Testis (tissue), 3 donors: Measurements from ENCODE around the gene OR2G2. TPM values are rescaled to one million over a fixed set of nuclear protein-coding genes. Genes with fewer than 3 reads are reported as not detected.

ENCODE experiments used
- DNase-seq: peaks from one replicate; pipeline ENCODE4 v3.0.0-alpha.2; 2019
- H3K27ac ChIP-seq, 2 donors: fragments of 200-600 bp; sonication (generic); one replicate each; pipeline ENCODE4 v1.5.1; 2019
- H3K27me3 ChIP-seq: fragments of 200-600 bp; sonication (generic); one replicate; pipeline ENCODE4 v1.5.1; 2019
- H3K36me3 ChIP-seq: fragments of 200-600 bp; sonication (generic); one replicate; pipeline ENCODE4 v1.5.1; 2017; ENCODE audit warnings: low read depth; ENCODE audit errors: missing control alignments
- H3K4me1 ChIP-seq: fragments of 200-600 bp; sonication (generic); one replicate; pipeline ENCODE4 v1.5.1; 2019
- H3K4me3 ChIP-seq, 2 donors: fragments of 200-600 bp; sonication (generic); one replicate each; pipeline ENCODE4 v1.5.1; 2017 to 2019
- H3K9me3 ChIP-seq: fragments of 200-600 bp; sonication (generic); one replicate; pipeline ENCODE4 v1.5.1; 2017
- POLR2A ChIP-seq: fragments of 450-650 bp; IDR thresholded peaks from one replicate; pipeline ENCODE4 v1.6.1; 2017; ENCODE audit warnings: antibody characterized with exemption, mild to moderate bottlenecking, moderate library complexity
- WGBS, 2 donors: methylation state at CpG; one replicate each; pipeline ENCODE4 v1.1.5; 2018; 5-methylcytosine and 5-hydroxymethylcytosine counted together
- intact Hi-C: fragments of 100-400 bp; cut with DNase I; formaldehyde crosslinking; loops from one replicate; pipeline ENCODE4 v1.15.1; 2023; ENCODE audit warnings: low total_unique reads
- polyA plus RNA-seq: library from polyadenylated mRNA; stranded (reverse); fragments of 350-450 nt; fragmentation: Illumina TruSeq; extraction: RNeasy Lipid Tissue Mini Kit (QIAGEN cat#74804); gene quantifications from one replicate; pipeline ENCODE4 v1.2.3, GENCODE V29; 2014; ENCODE audit warnings: low read depth, low replicate concordance; ENCODE audit not compliant: insufficient read depth
- total RNA-seq, 2 donors: library from RNA; depleted of rRNA; stranded (reverse); fragments of >200 nt; gene quantifications; one replicate each; pipeline ENCODE4 v1.2.3, GENCODE V29; 2016
- TF ChIP-seq, protein P1 (sequence below), 3 experiments: fragments of 450-650 bp in 2 of 3; fragments of 200-600 bp in 1 of 3; sonication (generic) in 1 of 3; IDR thresholded peaks; one replicate each; pipeline ENCODE4 v1.5.1; 2016 to 2019; ENCODE audit warnings: antibody characterized with exemption in 3 of 3, mild to moderate bottlenecking in 2 of 3, moderate library complexity in 1 of 3

The OR2G2 gene
- total and polyA plus RNA-seq, 3 donors from 2014 or later = 0.39 TPM; not detected in 2

DNA sequence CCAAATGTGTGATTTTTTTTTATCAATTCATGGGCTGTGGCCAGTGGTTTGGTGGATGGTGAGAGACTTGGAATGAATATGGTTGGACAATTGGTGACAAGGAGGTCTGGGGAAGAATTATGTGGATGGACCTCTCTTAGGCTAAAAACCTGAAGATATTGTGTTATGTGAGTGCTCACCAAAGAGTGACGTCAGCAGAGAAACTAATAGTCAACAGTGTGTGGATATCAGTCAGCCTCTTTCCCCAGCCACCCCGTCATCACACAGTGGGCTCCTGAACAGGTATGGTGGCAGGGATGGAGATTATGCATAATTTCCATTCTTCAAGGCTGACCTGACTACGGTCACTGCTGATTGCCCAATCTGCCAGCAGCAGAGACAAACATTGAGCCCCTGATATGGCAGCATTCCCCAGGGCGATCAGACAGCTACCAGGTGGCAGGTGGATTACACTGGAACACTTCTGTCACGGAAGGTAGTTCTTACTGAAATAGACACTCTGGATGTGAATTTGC, 9.2 kb upstream of the OR2G2 start:
- TF ChIP-seq, protein P1, sequence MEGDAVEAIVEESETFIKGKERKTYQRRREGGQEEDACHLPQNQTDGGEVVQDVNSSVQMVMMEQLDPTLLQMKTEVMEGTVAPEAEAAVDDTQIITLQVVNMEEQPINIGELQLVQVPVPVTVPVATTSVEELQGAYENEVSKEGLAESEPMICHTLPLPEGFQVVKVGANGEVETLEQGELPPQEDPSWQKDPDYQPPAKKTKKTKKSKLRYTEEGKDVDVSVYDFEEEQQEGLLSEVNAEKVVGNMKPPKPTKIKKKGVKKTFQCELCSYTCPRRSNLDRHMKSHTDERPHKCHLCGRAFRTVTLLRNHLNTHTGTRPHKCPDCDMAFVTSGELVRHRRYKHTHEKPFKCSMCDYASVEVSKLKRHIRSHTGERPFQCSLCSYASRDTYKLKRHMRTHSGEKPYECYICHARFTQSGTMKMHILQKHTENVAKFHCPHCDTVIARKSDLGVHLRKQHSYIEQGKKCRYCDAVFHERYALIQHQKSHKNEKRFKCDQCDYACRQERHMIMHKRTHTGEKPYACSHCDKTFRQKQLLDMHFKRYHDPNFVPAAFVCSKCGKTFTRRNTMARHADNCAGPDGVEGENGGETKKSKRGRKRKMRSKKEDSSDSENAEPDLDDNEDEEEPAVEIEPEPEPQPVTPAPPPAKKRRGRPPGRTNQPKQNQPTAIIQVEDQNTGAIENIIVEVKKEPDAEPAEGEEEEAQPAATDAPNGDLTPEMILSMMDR (IDR thresholded peaks at IDR 0.05) = no peak
- no peak for TF ChIP-seq POLR2A
- 89 to 91% methylated on average over 5 of the region's 5 CpGs for WGBS, 2 donors

DNA sequence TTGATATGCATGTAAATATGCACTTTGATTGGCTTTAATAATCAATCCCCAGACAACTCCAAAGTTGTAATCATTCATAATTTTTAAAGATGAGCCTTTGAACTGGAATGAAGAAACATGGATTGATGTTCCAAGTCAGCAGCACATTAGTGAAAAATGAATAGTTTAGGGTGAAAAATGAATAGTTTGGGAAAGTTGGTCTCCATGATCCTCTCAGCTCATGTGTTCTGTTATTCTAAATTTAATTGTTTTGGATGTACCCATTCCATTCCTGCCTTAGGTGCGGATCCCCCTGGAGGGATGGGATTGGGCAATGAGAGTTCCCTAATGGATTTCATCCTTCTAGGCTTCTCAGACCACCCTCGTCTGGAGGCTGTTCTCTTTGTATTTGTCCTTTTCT, 17.1 kb downstream of the OR2G2 start, which contains the start of gene OR2G3:
TSS of gene OR2G3 (plus strand) at position 301 of the 400 bp plus-strand sequence. CDS start at position 301, 0 bp downstream.
- no peaks in the 10 kb centered on the region for H3K9me3 ChIP-seq
- 86 to 90% methylated on average over 2 of the region's 2 CpGs for WGBS, 2 donors

More for the DNA sequence above, 9.2 kb upstream of the OR2G2 start:
- no peak for DNase-seq
- H3K27ac ChIP-seq = no peak overlapping the region
- no peaks in the 10 kb centered on the region for H3K4me1 ChIP-seq
- intact Hi-C loops = no loop called here
- no peaks in the 10 kb centered on the region for H3K9me3 ChIP-seq
- H3K27me3 ChIP-seq = no peaks in the 10 kb centered on the region
- H3K4me3 ChIP-seq = no peak overlapping the region
- H3K36me3 ChIP-seq = no peaks in the 10 kb centered on the region

DNA sequence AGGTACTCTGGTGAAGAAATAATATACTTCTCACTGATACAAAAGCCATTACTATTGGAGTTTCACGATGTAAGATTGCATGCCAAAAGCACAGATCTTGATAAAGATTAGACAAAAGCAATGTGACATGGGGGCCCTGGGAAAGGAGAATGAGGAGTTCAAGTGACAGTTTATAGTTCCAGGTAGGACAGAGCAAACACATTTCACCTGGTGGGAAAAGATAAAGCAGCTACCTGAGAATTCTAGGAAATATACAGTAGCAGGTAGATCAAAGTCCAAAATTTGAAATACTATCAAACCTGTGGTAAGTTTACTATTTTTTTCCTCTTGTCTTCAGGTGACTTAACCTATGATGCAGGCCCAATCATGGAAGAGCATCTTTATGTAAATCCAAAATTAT, 25.2 kb downstream of the OR2G2 start:
- no peak overlapping the region for H3K4me3 ChIP-seq
- no peak for DNase-seq
- 69 to 89% methylated on average over 1 of the region's 1 CpG for WGBS, 2 donors
- H3K36me3 ChIP-seq = no peaks in the 10 kb centered on the region
- TF ChIP-seq POLR2A = no peak
- TF ChIP-seq, protein P1 (IDR thresholded peaks at IDR 0.05) = no peak
- H3K27me3 ChIP-seq = no peaks in the 10 kb centered on the region
- H3K9me3 ChIP-seq = no peaks in the 10 kb centered on the region
- H3K4me1 ChIP-seq = no peaks in the 10 kb centered on the region
- no peak overlapping the region for H3K27ac ChIP-seq
- intact Hi-C loops = no loop called here

More for the DNA sequence above, 17.1 kb downstream of the OR2G2 start, which contains the start of gene OR2G3:
- H3K4me3 ChIP-seq = no peak within 1 kb of the TSS
- TF ChIP-seq POLR2A = no peak
- TF ChIP-seq, protein P1 (IDR thresholded peaks at IDR 0.05) = no peak
- DNase-seq = no peak
- intact Hi-C loops = no loop called here
- H3K27me3 ChIP-seq = no peaks in the 10 kb centered on the region
- H3K27ac ChIP-seq = no peak within 1 kb of the TSS
- no peaks in the 10 kb centered on the region for H3K36me3 ChIP-seq
- H3K4me1 ChIP-seq = no peaks in the 10 kb centered on the region

DNA sequence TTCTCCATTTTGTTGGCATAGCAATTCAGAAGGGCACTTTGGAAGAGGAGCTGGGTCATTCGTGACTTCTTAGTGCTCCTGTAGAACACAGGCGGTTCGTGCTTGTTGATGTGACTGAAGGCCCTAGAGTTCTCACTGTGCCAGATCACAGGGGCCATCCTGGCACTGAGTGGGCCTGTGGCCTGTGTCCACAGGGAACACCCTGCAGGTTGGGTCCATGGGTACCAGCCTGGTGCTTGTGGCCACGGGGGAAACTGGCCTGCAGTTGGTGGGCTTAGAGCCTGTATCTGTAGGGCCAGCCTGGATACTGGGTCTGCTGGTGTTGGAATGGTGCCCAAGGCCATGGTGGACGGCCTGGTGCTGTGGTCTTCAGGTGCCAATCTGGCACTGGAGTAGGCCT, 26.5 kb downstream of the OR2G2 start:
- Histone ChIP-seq H3K36me3 (no peaks in the 10 kb centered on the region), H3K27me3 (no peaks in the 10 kb centered on the region), H3K4me1 (no peaks in the 10 kb centered on the region), H3K27ac (no peak overlapping the region), H3K9me3 (no peaks in the 10 kb centered on the region), H3K4me3 (no peak overlapping the region)
- intact Hi-C loops = no loop called here
- WGBS, 2 donors = 88% methylated on average over 5 of the region's 5 CpGs; no CpG with 5 or more reads in 1 of the 2 donors
- no peak for DNase-seq
- TF ChIP-seq POLR2A = no peak
- TF ChIP-seq, protein P1 (IDR thresholded peaks at IDR 0.05) = no peak

DNA sequence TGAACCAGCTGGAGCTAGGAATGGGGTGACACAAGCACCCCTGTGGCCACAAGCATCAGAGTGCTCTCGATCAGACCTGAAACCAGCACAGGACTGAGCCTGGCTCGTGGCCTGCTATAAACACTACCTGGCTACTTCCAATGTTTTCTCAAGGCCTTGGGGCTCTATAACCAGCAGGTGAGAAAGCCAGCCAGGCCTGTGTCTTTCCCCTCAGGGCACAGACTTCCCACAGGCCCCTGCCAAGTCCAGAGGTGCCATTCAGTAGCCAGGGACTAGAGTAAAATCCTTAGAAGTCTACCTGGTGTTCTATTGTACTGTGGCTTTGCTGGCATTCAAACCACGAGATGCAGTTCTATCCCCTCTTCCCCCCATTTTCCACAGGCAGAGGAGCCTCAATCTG, 39.8 kb downstream of the OR2G2 start:
- Histone ChIP-seq H3K9me3 (no peaks in the 10 kb centered on the region), H3K36me3 (no peaks in the 10 kb centered on the region), H3K27ac (no peak overlapping the region), H3K27me3 (no peaks in the 10 kb centered on the region), H3K4me3 (no peak overlapping the region), H3K4me1 (no peaks in the 10 kb centered on the region)
- TF ChIP-seq, protein P1 (IDR thresholded peaks at IDR 0.05) = no peak
- TF ChIP-seq POLR2A = no peak
- no peak for DNase-seq
- WGBS, 2 donors = 53 to 64% methylated on average over 3 of the region's 3 CpGs
- intact Hi-C loops = no loop called here
